Skin of body (tissue), 2 donors: ENCODE measurements around the gene KLK14. TPM values are rescaled to one million over a fixed set of nuclear protein-coding genes. Genes with fewer than 3 reads are reported as not detected.

ENCODE experiments used
- DNase-seq: peaks from one replicate; lab custom pipeline; 2025; lab: John Stamatoyannopoulos, UW
- total RNA-seq: library from RNA; depleted of rRNA; stranded (reverse); fragments of >200 nt; gene quantifications from one replicate; pipeline ENCODE4 v1.2.3, GENCODE V29; 2014

Gene KLK14
- total RNA-seq, 1 donor from 2014 or later: 9.5 TPM

GRCh38 chr19:51086153-51086850, 3.6 kb upstream of the KLK14 start:
- DNase-seq: no peak

- no peak for DNase-seq
Measured at GRCh38 chr19:51084505-51084904, 1.8 kb upstream of the KLK14 start.

GRCh38 chr19:51083783-51084182, 1.1 kb upstream of the KLK14 start:
- DNase-seq: no peak

- no peak for DNase-seq
Measured at GRCh38 chr19:51083181-51083580, 494 bp upstream of the KLK14 start.

- DNase-seq: no peak
Measured at GRCh38 chr19:51081476-51081875, 1.2 kb downstream of the KLK14 start.

- no peak for DNase-seq
Measured at GRCh38 chr19:51079481-51080110, 3.1 kb downstream of the KLK14 start.

GRCh38 chr19:51078731-51079130, 4.0 kb downstream of the KLK14 start:
- no peak for DNase-seq

GRCh38 chr19:51078104-51078503, 4.6 kb downstream of the KLK14 start:
- DNase-seq: no peak

GRCh38 chr19:51076631-51077213, 6.0 kb downstream of the KLK14 start:
- DNase-seq: no peak

GRCh38 chr19:51075998-51076397, 6.7 kb downstream of the KLK14 start:
- DNase-seq: no peak

GRCh38 chr19:51071095-51071405, 11.6 kb downstream of the KLK14 start:
- no peak for DNase-seq

- DNase-seq: no peak
Measured at GRCh38 chr19:51070334-51071094, 12.2 kb downstream of the KLK14 start.

GRCh38 chr19:51066393-51067186, 16.1 kb downstream of the KLK14 start:
- no peak for DNase-seq

- DNase-seq: no peak
Measured at GRCh38 chr19:51065221-51065960, 17.3 kb downstream of the KLK14 start.

GRCh38 chr19:51064534-51065220, 18.0 kb downstream of the KLK14 start, which contains the start of gene KLK13:
Gene KLK13, minus strand, starts transcription at chr19:51065092. Its CDS starts 25 bp downstream, at chr19:51065067.
- no peak for DNase-seq

- no peak for DNase-seq
Measured at GRCh38 chr19:51063664-51064063, 19.0 kb downstream of the KLK14 start.

- no peak for DNase-seq
Measured at GRCh38 chr19:51060973-51061372, 21.7 kb downstream of the KLK14 start.

- DNase-seq: no peak
Measured at GRCh38 chr19:51060336-51060735, 22.4 kb downstream of the KLK14 start.

- no peak for DNase-seq
Measured at GRCh38 chr19:51059715-51060114, 23.0 kb downstream of the KLK14 start.

GRCh38 chr19:51055866-51056265, 26.8 kb downstream of the KLK14 start:
- DNase-seq: no peak
